ENCODE results near the gene IL1RAPL2.
"Not testable (repeated sequence)": the region's sequence is repeated elsewhere in the genome, so short reads cannot be mapped to it uniquely, and the experiment has no call there.

IL1RAPL2 gene

GRCh38 chrX:104854790-104855340, 288.9 kb downstream of the IL1RAPL2 start:
- no peak for DNase-seq (ENCODE audit: low spot score)

- DNase-seq (ENCODE audit: low spot score): no peak
Observed at GRCh38 chrX:104863466-104863865, 297.5 kb downstream of the IL1RAPL2 start.

- DNase-seq (ENCODE audit: low spot score): no peak
Observed at GRCh38 chrX:104864296-104864695, 298.3 kb downstream of the IL1RAPL2 start.

GRCh38 chrX:104877504-104877903, 311.5 kb downstream of the IL1RAPL2 start:
- DNase-seq (ENCODE audit: low spot score): no peak

- DNase-seq (ENCODE audit: low spot score): no peak
Observed at GRCh38 chrX:104902070-104902469, 336.1 kb downstream of the IL1RAPL2 start.

- not testable (repeated sequence) for DNase-seq (ENCODE audit: low spot score)
Observed at GRCh38 chrX:104909694-104910093, 343.7 kb downstream of the IL1RAPL2 start.

- DNase-seq (ENCODE audit: low spot score): no peak
Observed at GRCh38 chrX:104913348-104913747, 347.3 kb downstream of the IL1RAPL2 start.

- not testable (repeated sequence) for DNase-seq (ENCODE audit: low spot score)
Observed at GRCh38 chrX:104914686-104915085, 348.7 kb downstream of the IL1RAPL2 start.

- DNase-seq (ENCODE audit: low spot score): no peak
Observed at GRCh38 chrX:104918122-104918521, 352.1 kb downstream of the IL1RAPL2 start.

- DNase-seq (ENCODE audit: low spot score): no peak
Observed at GRCh38 chrX:104921584-104922205, 355.7 kb downstream of the IL1RAPL2 start.

- DNase-seq (ENCODE audit: low spot score): peak; percentile 56
Observed at GRCh38 chrX:104922206-104922621, 356.2 kb downstream of the IL1RAPL2 start.

- no peak for DNase-seq (ENCODE audit: low spot score)
Observed at GRCh38 chrX:104929324-104929723, 363.3 kb downstream of the IL1RAPL2 start.

GRCh38 chrX:104935581-104935980, 369.6 kb downstream of the IL1RAPL2 start:
- no peak for DNase-seq (ENCODE audit: low spot score)

GRCh38 chrX:104953251-104953650, 387.3 kb downstream of the IL1RAPL2 start:
- no peak for DNase-seq (ENCODE audit: low spot score)

GRCh38 chrX:104961926-104962325, 395.9 kb downstream of the IL1RAPL2 start:
- DNase-seq (ENCODE audit: low spot score): no peak

GRCh38 chrX:104968241-104968640, 402.2 kb downstream of the IL1RAPL2 start:
- no peak for DNase-seq (ENCODE audit: low spot score)

GRCh38 chrX:104972737-104973136, 406.7 kb downstream of the IL1RAPL2 start:
- no peak for DNase-seq (ENCODE audit: low spot score)

- no peak for DNase-seq (ENCODE audit: low spot score)
Observed at GRCh38 chrX:104987063-104987462, 421.1 kb downstream of the IL1RAPL2 start.

- DNase-seq (ENCODE audit: low spot score): no peak
Observed at GRCh38 chrX:104988038-104988437, 422.0 kb downstream of the IL1RAPL2 start.

GRCh38 chrX:104995546-104995945, 429.5 kb downstream of the IL1RAPL2 start:
- DNase-seq (ENCODE audit: low spot score): no peak

- no peak for DNase-seq (ENCODE audit: low spot score)
Observed at GRCh38 chrX:105006103-105006502, 440.1 kb downstream of the IL1RAPL2 start.

- no peak for DNase-seq (ENCODE audit: low spot score)
Observed at GRCh38 chrX:105006996-105007395, 441.0 kb downstream of the IL1RAPL2 start.

- DNase-seq (ENCODE audit: low spot score): no peak
Observed at GRCh38 chrX:105013719-105014118, 447.7 kb downstream of the IL1RAPL2 start.

- DNase-seq (ENCODE audit: low spot score): no peak
Observed at GRCh38 chrX:105017641-105018040, 451.6 kb downstream of the IL1RAPL2 start.
